ENCODE data around the gene PRRT1.

DNA sequence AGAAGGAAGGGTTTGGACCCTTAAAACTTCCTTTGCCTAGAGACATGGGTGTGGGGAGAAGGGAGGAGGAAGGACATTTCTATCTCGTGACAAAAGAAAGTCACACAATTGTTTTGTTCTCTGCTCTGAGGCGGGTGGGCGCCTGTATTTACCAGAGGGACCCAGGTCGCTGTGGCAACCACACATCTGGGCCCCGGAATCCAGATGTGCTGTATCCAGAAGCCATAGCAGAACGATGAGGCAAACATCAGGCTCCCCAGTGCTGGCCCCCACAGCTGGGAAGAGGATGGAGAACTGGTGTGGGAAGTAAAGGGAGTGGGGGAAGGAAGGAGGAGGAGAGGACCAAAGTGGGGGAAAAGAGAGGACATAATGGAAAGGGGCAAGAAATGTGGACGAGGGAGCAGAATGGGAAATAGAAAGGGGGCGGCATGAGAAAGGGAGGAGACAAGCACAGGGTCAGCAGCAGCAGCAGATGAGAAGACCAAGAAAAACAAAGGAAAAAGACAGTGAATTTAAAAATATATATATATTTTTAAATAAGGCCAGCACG lies 39.2 kb downstream of the PRRT1 start:
- TF ChIP-seq, protein P1, sequence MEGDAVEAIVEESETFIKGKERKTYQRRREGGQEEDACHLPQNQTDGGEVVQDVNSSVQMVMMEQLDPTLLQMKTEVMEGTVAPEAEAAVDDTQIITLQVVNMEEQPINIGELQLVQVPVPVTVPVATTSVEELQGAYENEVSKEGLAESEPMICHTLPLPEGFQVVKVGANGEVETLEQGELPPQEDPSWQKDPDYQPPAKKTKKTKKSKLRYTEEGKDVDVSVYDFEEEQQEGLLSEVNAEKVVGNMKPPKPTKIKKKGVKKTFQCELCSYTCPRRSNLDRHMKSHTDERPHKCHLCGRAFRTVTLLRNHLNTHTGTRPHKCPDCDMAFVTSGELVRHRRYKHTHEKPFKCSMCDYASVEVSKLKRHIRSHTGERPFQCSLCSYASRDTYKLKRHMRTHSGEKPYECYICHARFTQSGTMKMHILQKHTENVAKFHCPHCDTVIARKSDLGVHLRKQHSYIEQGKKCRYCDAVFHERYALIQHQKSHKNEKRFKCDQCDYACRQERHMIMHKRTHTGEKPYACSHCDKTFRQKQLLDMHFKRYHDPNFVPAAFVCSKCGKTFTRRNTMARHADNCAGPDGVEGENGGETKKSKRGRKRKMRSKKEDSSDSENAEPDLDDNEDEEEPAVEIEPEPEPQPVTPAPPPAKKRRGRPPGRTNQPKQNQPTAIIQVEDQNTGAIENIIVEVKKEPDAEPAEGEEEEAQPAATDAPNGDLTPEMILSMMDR (conservative IDR thresholded peaks at IDR 0.05; ENCODE audit: low read depth, low read length), result no peak
- TF ChIP-seq POLR2A (IDR thresholded peaks at IDR 0.05; ENCODE audit: low read depth, low read length), result no peak
- TF ChIP-seq RFX5 (IDR thresholded peaks at IDR 0.05; ENCODE audit: low read depth, low read length), result no peak
- no peak for TF ChIP-seq CEBPB (IDR thresholded peaks at IDR 0.05; ENCODE audit: low read depth, low read length)
- no peak for TF ChIP-seq RAD21 (IDR thresholded peaks at IDR 0.05; ENCODE audit: low read length)
- no peak for TF ChIP-seq RCOR1 (IDR thresholded peaks at IDR 0.05; ENCODE audit: insufficient replicate concordance, low read length)
- TF ChIP-seq, protein P2, sequence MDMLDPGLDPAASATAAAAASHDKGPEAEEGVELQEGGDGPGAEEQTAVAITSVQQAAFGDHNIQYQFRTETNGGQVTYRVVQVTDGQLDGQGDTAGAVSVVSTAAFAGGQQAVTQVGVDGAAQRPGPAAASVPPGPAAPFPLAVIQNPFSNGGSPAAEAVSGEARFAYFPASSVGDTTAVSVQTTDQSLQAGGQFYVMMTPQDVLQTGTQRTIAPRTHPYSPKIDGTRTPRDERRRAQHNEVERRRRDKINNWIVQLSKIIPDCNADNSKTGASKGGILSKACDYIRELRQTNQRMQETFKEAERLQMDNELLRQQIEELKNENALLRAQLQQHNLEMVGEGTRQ (IDR thresholded peaks at IDR 0.05; ENCODE audit: low read depth, low read length), result no peak
- TF ChIP-seq SMC3 (IDR thresholded peaks at IDR 0.05; ENCODE audit: low read depth, low read length), result no peak
- TF ChIP-seq MAFK (IDR thresholded peaks at IDR 0.05; ENCODE audit: low read depth, low read length), result no peak
- no peak for TF ChIP-seq MXI1 (IDR thresholded peaks at IDR 0.05; ENCODE audit: borderline replicate concordance, low read depth, low read length)
- TF ChIP-seq BHLHE40 (IDR thresholded peaks at IDR 0.05; ENCODE audit: low read depth, low read length), result no peak
- no peak for TF ChIP-seq FOS (IDR thresholded peaks at IDR 0.05; ENCODE audit: low read depth, low read length)

Measured in IMR-90 (cell line).